Esophagus mucosa (tissue), 1 donor: ENCODE data around the gene PLCB1. TPM values are rescaled to one million over a fixed set of nuclear protein-coding genes. Genes with fewer than 3 reads are reported as not detected.
A peak's percentile ranks its signal among the peaks of the same experiment; 100 is the strongest.
"Not testable (repeated sequence)": the region's sequence is repeated elsewhere in the genome, so short reads cannot be mapped to it uniquely, and the experiment has no call there.

Source experiments
- ATAC-seq: fragments of 200-7000 bp; cut with Tn5 transposase; one replicate; pipeline ENCODE4 v1.9.1; 2020
- total RNA-seq: library from RNA; stranded (reverse); gene quantifications from one replicate; pipeline ENCODE4 v1.2.4, GENCODE V29; 2023
- donor health status: DM: yes; HTN: yes; CAD: no.

The PLCB1 gene
- total RNA-seq, 1 donor from 2014 or later: 2.7 TPM

DNA sequence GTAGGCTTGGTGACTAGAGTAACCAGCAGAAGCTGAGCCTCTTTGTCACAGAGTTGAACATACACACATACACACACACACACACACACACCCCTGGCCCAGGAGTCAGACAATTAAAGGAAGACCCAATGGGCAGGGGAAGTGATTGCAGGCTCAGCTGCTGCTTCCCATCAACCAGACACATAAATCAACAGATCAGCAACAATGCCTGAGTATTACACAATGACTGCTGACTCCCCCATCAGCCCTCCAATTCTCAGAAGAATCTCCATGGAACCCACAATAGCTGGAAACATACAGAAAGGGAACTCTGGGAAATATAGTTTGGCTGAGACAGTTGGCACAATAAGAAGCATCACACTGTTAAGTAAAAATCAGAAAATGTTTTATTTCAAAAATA, 666.4 kb downstream of the PLCB1 start:
- ATAC-seq: no peak

DNA sequence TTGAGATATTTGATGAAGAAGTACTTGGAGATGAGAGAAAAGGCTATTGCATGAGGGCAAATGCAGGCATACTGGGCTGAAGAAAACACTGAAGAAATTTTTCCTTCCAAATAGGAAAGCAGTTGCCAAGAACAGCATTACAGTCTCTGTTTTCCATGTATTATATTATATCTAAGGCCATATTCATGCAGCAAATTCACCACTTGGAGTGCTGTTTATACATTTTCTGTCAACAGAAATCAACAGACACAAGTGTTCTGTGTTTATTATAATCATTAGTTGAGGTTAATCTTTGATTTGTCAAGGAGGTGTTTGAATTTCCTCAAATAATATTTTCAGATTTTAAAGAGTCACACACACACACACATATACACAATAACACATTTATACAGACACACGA, 668.0 kb downstream of the PLCB1 start:
- ATAC-seq: no peak

DNA sequence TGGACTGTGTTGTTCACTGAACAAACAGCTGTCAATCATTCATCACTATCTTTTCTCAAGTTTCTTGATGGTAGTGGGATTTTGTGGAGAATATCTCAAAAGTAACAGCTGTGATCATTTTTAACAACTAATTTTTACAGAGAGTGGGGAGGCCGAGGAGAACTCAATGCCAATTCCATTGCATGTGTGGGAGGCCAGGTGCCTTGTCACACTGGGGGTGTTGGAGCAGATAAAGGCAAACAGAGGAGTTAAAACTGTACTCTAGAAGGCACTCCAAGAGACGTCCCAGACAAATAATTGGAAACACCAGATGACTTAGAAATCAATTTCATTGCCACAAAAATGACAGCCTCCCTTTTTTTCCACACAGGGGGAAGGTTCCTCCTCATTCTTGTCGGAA, 669.6 kb downstream of the PLCB1 start:
- no peak for ATAC-seq

GRCh38 chr20:8803065-8803464, 671.0 kb downstream of the PLCB1 start:
- ATAC-seq: no peak

DNA sequence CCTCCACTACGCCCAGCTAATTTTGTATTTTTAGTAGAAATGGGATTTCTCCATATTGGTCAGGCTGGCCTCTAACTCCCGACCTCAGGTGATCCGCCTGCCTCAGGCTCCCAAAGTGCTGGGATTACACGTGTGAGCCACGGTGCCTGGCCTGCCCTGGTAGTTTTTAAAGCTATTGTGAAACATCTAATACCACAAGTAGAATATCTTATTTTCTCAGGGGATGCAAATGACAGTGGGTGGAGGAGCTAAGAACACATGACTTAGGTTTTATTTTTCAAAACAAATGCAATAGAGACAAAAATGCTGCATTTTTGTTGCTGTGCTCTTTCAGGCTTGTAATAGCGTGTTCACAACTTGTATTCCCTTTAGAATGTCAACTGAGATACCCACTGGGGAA, 671.9 kb downstream of the PLCB1 start:
- no peak for ATAC-seq

DNA sequence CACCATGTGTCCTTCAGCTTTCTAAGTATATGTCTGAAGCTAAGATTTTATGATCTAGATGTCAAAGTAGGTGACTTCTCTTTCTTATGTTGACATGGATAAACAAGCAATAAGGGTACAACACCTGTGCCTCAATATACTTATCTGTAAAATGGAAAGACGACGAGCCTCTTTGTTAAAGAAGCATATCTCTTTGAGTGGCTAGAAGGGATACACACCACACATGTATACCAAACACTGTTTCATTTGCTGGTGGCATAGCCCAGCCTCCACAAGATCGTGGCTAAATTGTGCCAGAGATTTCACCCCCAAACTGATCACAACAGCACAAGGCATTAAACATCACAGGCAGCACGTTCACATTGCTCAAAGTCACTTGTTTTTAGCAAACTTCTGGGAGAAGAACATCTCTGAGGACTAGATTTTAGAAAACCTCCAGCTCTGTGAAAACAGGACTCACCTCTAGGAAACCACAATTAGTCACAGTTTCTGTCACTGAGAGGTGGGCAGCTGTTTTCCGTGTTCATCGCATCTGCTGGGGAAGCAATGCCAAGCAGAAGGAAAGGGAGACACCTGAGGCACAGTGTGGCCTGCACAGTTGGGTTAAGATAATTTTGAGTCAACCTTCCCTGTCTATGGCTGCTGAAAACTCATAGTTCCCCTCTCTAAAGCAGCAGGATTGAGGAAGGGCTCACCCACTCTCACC, 673.8 kb downstream of the PLCB1 start:
- no peak for ATAC-seq

- ATAC-seq: no peak
Measured at GRCh38 chr20:8807480-8808201, 675.6 kb downstream of the PLCB1 start.

DNA sequence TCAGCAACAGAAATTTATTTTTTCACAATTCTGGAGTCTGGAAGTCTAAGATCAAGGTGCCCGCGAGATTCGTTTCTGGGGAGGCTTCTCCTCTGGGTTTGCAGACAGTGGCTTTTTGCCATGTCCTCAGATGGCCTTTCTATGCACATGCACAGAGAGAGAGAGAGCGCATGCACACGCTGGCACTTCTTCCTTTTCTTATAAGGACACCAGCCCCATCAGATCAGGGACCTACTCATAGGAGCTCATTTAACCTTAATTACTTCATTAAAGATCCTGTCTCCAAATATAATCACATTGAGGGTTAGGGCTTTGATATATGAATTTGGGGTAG, 676.1 kb downstream of the PLCB1 start:
- no peak for ATAC-seq

- no peak for ATAC-seq
Measured at GRCh38 chr20:8809107-8809953, 677.3 kb downstream of the PLCB1 start.

- no peak for ATAC-seq
Measured at GRCh38 chr20:8811801-8812594, 679.9 kb downstream of the PLCB1 start.

DNA sequence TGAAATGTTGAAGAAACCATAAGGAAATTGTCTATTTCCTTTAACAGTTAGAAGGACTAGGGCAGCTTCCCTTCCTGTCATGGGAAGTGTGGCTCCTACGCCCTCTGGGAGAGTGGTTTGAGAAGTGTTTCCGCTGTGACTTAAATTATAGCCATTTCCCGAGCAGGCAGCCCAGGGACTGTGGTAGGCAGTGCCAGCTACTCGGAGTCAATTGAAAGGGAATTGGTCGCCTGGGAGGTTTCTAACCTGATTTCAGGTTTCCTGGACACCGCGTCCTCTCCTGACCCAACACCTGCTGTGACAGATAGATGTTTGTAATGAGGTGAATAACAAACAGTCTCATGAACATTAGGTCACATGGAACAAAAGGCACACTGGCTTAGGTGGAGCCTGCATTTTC, 680.8 kb downstream of the PLCB1 start:
- ATAC-seq: peak; percentile 48

DNA sequence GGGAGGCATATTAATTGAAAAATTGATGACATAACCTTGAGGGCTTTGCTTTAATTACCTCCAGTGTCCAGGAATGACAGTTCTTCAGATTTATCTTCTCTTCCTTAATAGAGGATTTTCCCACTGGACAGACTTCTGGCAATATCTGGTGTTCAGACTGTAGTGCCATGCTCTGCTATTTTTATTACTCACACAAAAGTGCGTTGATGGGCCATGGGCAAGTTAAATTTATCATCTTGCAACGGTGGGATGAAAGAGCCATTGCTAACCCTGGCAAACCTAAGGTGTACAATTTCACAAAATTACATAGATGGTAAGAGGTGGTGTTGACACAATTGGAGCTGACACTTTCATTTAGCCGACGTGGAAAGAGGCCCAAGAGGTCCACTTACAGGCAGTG, 683.1 kb downstream of the PLCB1 start:
- ATAC-seq: no peak

GRCh38 chr20:8829256-8829655, 697.2 kb downstream of the PLCB1 start:
- no peak for ATAC-seq

GRCh38 chr20:8834294-8834693, 702.2 kb downstream of the PLCB1 start:
- ATAC-seq: not testable (repeated sequence)

GRCh38 chr20:8834851-8835250, 702.8 kb downstream of the PLCB1 start:
- ATAC-seq: no peak

- ATAC-seq: no peak
Measured at GRCh38 chr20:8837396-8837795, 705.3 kb downstream of the PLCB1 start.

DNA sequence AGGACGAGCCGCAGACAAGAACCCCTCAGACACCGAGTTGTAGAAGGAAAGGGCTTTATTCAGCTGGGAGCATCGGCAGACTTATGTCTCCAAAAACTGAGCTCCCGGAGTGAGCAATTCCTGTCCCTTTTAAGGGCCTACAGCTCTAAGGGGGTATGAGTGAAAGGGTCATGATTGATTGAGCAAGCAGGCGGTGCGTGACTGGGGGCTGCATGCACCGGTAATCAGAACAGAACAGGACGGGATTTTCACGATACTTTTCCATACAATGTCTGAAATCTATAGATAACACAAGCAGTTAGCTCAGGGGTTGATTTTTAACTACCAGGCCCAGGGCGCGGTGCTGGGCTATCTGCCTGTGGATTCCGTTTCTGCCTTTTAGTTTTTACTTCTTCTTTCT, 710.5 kb downstream of the PLCB1 start:
- ATAC-seq: no peak

GRCh38 chr20:8844179-8844578, 712.1 kb downstream of the PLCB1 start:
- ATAC-seq: no peak

DNA sequence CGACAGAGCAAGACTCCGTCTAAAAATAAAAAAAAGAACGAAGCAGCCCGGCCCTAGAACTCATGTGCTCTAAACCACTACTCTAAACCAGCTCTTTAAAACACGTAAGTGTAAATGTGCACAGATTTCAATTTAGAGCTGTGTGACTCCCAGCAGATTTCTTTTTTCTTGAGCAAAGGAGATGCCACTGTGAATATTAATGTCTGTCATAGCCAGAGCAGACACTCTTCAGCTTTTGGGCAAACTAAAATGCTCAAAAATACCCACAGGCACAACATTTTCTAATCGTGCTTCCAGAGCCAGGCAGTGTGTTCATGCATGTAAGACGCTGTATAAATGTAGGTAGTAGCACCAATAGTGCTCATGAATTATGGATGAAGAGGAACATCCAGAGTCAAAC, 717.9 kb downstream of the PLCB1 start:
- no peak for ATAC-seq

DNA sequence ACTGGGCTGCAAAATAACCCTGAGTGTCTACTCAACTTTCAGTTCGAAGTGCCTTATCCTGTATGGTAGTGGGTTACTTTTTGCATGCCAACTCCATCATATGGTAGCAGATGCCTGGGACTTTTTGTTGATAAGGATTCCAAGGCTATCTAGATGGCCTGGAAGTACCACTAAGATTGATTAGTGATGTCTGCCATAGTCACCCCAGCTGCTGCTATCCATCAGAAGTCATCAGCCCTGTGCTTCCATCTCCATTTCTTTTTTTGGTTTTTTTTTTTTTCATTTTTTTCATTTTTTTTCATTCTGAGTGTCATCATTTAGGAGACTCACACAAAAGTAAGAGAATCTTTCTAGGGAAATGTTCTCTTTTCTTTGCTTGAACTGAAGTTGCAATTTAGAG, 719.4 kb downstream of the PLCB1 start:
- ATAC-seq: no peak

- ATAC-seq: not testable (repeated sequence)
Measured at GRCh38 chr20:8851919-8852318, 719.9 kb downstream of the PLCB1 start.

GRCh38 chr20:8853211-8853610, 721.1 kb downstream of the PLCB1 start:
- not testable (repeated sequence) for ATAC-seq
